HG02678 (cell line): ENCODE results near the gene HDAC6.
A peak's percentile ranks its signal among the peaks of the same experiment; 100 is the strongest.
"Not testable (repeated sequence)": the region's sequence is repeated elsewhere in the genome, so short reads cannot be mapped to it uniquely, and the experiment has no call there.

Experiments
- ATAC-seq: cut with Tn5 transposase; IDR thresholded peaks from one replicate; pipeline ENCODE4 v1.9.1; 2021; ENCODE audit warnings: mild to moderate bottlenecking, moderate library complexity; ENCODE audit not compliant: unreplicated experiment

Gene HDAC6

DNA sequence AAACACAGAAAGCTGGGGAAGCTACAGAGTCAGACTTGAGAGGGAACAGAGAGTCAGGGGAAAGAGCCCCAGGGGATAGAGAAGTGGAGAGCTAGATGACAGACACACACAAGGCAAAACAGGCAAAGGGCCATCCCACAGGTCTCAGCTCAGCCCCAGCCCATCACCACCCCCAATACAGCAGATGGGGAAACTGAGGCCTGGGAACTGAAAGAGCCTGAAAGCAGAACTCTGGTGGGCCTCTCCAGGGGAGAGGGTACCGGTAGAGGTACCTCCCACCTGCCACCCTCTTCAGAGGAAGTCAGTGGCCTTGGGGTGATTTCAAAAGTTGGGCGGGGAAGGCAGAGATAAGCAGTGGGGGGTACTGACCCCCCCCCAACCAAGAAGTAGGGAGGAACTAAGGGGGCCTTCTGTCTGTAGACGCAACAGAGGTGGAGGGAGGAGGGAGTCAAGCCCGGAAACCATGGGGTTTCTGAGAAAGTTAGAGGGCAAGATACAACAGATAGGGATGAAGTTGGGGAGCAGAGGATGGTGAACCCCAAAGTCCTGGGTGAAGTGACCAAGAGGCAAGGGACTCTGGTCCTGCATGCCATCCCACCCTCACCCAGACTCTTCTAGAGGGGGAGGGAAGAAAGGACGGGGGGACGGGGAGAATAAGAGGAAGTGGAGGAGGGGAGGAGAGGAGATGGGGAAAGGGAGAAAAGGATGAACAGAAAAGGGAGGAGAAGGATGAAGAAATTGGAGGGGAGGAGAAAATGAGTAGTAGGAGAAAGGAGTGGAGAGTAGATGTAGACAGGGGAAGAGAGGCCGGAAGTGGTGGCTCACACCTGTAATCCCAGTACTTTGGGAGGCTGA, 12.3 kb upstream of the HDAC6 start:
- no peak for ATAC-seq

DNA sequence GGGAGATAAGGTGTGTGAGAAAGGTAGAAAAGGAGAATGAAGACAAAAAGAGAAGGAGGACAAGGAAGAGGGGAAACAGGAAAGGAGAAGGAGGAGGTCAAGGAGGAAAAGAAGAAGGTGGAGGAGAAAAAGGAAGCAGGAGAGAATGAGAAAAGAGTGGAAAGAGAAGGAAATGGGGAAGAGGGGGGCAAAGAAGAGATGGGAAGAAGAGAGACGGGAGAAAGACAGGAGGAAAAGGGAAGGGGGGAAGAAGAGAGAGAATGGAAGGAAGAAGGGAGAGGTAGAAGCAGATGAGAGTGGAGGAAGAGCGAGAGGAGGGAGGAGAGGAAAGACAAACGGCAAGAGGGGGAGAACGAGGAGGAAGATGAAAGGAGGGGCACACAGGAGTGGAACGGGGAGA, 11.4 kb upstream of the HDAC6 start:
- no peak for ATAC-seq

DNA sequence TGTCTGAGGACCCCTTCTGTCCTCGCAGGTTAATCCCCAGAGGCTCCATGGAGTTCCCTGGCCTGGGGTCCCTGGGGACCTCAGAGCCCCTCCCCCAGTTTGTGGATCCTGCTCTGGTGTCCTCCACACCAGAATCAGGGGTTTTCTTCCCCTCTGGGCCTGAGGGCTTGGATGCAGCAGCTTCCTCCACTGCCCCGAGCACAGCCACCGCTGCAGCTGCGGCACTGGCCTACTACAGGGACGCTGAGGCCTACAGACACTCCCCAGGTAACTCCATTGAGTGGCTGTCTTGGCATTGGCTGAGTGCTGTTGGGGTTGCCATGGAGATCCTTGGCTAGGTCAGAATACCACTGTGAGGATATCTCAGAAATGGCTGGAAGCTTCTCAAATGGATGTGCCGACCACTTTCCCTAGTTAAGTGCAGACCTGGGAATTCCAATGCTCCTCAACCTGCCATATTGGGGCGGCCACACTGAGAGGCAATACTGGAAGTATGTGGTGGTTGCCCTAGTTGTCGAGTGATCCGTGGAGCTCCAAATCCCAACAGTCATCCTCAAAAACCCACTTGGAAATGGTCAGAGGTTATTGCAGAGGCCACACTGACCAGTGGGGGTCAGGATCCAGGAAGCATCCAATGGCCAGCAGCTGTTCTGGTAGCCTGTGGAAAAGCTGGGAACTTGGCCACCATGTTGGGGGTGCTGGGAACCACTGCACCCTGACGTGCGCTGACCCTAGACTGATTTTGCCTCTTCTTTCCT, 10.6 kb upstream of the HDAC6 start:
- ATAC-seq, result no peak

DNA sequence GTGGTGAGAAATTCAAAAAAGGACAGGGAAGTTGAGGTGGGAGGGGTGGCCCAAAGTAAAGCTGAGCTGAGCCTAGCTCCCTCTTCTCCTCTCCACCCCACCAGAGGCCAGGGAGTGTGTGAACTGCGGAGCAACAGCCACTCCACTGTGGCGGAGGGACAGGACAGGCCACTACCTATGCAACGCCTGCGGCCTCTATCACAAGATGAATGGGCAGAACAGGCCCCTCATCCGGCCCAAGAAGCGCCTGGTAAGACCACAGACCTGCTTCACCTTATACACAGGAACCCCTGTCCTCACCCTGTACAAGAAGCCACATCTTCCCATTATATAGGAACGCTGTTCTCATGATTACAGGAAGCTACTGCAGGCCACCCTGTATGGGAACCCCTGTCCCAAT, 9.6 kb upstream of the HDAC6 start:
- no peak for ATAC-seq

DNA sequence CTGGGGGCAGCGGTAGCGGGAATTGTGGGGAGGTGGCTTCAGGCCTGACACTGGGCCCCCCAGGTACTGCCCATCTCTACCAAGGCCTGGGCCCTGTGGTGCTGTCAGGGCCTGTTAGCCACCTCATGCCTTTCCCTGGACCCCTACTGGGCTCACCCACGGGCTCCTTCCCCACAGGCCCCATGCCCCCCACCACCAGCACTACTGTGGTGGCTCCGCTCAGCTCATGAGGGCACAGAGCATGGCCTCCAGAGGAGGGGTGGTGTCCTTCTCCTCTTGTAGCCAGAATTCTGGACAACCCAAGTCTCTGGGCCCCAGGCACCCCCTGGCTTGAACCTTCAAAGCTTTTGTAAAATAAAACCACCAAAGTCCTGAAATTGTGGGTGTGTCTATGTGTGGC, 7.9 kb upstream of the HDAC6 start:
- no peak for ATAC-seq

DNA sequence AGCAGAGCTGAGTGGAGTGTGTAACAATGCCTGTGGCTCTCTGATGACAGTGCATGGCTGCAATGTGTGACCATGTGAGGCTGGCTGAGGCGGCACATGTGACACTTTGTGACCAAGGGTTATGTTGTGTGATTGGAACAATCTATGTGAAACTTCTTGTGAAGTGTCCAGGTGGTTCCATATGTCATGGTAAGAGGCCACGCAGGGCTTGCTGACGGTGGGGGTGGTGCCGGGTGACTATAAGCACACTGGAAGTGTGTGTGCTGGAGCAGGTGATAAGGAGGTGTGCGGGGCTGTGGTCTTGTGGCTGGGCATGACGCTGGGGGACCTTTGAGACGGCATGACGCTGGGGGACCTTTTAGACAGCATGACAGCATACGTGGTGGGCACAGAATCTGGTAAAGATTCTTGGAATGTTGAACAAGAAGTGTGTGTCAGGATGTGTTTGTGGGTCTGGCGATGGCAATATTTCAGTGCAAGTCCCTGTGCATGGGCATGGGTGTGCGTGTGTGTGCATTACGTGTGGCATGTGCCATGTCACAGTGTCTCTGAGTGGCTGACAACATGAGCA, 7.4 kb upstream of the HDAC6 start:
- ATAC-seq, result no peak

DNA sequence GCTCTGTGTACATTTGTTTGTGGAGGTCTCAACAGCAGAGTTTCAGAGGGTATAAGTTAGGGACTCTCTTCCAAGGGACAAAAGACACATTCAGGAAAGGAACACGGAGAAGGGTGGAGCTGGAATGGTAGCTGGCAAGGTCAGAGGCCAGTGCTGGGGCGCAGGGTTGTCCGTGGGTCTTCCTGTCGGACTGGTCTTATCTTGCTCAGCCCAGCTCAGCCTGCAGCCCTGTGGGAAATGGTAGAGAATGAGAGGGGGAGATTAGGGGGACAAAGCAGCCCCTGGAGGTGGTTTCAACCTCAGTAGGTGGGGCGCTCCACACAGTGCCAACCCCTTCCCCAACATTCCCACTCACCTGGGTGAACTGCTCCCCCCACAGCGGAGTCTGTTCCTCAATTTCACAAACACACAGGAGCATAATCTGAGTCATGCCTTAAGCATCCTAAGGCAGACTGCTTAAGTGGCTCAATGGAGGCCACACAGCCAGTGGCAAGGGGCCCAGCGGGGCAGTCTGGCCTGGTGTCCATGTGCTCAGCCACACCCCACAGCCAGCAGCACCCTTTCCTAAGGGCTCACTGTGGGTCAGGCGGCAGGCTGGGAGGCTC, 6.9 kb upstream of the HDAC6 start:
- ATAC-seq, result no peak

DNA sequence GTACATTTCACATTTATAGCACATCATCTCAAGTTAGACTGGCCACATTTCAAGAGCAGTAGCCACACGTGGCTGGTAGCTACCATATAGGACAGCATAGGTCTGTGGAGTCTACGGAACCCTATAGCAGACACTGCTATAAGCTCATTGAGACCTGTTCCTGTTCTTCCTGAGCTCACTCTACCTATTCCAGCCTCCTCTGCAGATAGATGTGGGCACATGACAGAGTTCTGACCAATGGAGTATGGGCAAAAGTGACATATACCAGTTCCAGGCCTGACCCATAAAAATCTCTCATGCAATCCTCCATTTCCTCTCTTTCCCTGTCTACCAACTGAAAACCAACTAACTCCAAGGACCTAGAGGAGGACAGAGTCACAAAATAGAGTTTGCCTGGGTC, 3.5 kb upstream of the HDAC6 start:
- ATAC-seq, result no peak

DNA sequence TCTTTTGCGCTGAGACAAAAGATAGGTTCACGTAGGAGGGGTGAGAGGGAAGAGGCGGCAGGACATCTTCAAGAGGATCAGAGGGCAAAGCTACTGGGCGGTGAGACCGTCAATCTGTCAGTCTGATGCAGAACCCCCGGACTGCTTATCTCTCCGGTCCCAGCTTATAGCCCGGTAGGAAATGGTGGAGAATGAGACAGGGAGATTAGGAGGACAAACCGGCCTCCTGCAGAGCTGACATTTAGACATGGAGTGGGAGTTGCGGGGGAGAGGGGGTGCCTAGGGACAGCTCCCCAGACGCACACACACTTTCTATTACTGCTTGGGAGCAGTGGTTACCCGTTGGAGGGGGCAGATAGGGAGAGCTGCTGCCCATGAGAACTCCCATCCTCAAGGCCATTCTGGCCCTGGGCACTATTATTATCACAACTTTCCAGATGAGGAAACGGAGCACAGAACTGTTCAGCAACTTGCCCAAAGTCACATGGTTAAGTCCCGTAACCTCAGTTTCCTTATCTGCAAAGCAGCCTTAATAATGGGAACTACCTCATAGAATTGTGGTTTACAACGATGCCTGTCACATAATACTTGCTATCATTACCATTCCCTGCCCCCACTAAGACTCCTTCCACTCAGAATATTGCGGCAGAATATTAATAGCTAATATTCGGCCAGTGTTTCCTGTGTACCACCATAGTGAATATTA, 1.1 kb upstream of the HDAC6 start:
- ATAC-seq, result no peak

DNA sequence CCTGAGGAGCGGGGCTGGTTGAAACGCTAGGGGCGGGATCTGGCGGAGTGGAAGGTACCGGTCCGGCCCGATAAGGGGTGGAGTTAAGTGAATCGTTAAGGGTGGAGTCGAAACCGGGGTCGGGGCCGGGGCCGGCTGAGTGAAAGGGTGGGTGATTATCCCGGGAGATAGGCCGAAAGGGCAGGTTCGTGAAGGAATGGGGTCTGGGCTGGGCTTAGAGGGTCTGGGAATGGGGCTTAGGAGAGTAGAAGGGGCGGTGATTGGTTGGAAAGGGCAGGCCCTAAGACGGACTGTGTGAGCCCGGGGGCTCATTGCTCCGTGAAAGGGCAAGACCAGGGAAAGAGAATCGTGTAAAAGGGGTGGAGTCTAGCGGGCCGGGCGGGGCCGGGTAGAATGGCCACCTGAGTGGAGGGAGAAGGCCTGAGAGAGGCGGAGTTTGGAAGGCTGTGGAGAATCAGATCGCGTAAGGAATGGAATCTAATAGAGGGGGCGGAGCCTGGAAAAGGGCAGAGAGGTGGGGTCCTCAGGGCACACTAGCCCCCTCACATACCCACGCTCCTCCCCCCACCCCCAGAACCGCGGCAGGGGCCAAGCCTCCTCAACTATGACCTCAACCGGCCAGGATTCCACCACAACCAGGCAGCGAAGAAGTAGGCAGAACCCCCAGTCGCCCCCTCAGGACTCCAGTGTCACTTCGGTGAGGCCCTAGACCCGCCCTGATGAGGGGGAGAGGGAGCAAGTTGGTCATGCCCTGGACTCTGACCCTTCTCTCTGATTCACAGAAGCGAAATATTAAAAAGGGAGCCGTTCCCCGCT, 430 bp downstream of the HDAC6 start:
- peak; percentile 39 for ATAC-seq

DNA sequence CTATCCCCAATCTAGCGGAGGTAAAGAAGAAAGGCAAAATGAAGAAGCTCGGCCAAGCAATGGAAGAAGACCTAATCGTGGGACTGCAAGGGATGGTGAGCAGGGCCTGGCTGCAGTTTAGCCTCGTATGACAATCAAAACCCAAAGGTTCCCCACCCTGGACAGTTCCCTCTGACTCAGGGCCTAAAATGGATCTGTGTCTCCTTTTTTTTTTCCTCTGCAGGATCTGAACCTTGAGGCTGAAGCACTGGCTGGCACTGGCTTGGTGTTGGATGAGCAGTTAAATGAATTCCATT, 986 bp downstream of the HDAC6 start:
- no peak for ATAC-seq

DNA sequence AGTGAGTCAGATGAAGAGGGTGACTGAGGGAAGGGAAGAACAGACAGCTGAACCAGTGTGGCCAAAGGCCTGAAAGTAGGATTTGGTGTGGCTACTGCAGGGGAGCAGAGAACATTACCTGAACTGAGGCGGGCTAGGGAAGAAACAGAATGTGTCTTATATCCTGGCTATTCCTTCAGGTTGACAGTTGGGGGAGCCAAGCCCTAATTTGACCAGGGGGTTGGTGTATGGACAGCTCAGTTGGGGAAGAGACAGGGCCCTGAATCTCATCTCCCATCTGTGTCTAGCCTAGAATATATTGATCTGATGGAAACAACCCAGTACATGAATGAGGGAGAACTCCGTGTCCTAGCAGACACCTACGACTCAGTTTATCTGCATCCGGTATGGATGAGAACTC, 4.2 kb downstream of the HDAC6 start:
- no peak for ATAC-seq

DNA sequence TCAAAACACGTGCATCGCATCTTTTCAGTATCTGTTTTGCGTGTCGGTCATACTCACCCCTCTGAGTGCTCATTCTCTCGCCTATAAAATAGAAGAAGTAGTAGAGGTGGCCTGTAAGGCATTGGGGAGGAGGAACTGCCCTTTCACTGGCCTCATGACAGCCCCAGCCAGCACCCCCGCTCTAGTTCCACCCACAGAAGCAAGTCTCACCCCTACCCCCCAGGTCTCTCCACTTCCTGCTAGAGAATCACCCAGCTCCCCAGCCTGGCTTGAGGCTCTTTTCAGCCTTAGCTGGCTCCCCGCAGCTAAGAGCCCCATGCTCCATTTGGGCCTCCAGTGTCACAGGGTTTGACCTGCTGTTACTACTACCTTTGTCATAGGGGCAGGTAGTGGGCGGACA, 11.8 kb downstream of the HDAC6 start:
- ATAC-seq, result no peak

DNA sequence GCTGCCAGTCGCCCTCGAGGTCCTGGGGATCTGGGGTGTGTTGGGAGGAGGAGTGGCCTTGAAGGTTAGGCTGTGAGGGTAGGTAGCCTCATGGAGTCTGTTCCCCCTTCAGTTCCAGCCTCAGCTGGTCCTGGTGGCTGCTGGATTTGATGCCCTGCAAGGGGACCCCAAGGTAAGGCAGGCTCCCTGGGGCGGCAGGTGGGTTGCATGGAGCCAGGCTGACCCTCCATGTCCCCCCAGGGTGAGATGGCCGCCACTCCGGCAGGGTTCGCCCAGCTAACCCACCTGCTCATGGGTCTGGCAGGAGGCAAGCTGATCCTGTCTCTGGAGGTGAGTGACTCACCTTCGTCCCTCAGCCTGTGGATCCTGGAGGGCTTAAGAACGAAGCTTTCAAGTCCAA, 12.9 kb downstream of the HDAC6 start:
- ATAC-seq, result no peak

DNA sequence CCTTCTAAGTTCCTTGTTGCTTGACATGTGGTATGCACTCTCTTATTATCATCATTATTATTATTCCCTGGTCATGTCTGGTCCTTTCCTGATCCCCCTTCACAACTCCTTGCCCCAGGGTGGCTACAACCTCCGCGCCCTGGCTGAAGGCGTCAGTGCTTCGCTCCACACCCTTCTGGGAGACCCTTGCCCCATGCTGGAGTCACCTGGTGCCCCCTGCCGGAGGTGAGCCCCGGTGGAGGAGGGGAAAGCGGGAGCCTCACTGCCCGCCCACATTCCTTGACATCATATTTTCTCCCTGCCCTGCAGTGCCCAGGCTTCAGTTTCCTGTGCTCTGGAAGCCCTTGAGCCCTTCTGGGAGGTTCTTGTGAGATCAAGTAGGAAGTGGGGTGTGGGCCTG, 13.4 kb downstream of the HDAC6 start:
- no peak for ATAC-seq

DNA sequence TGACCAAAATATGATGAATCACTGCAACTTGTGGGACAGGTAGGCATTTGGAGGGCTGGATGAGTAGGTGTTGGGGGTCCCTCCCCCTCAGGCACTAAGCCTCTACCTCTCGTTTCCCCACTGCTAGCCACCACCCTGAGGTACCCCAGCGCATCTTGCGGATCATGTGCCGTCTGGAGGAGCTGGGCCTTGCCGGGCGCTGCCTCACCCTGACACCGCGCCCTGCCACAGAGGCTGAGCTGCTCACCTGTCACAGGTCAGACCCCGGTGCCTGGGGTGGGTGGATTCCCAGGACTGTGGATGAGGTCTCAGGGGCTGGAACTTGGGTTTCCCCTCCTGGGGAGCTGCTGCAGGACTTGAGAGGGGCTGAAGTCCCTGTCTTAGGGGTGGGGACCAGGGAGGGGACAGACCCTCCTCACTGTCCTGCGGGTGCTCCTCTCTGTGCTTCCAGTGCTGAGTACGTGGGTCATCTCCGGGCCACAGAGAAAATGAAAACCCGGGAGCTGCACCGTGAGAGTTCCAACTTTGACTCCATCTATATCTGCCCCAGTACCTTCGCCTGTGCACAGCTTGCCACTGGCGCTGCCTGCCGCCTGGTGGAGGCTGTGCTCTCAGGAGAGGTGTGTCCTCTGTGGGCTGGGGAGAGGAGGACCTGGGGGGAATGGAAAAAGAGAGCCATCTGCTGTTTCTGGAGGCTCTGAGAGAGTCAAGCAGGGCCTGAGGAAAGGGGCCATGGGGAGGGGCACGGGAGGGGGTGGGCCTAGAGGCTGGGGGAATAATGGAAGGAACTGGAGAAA, 14.3 kb downstream of the HDAC6 start:
- ATAC-seq, result no peak

DNA sequence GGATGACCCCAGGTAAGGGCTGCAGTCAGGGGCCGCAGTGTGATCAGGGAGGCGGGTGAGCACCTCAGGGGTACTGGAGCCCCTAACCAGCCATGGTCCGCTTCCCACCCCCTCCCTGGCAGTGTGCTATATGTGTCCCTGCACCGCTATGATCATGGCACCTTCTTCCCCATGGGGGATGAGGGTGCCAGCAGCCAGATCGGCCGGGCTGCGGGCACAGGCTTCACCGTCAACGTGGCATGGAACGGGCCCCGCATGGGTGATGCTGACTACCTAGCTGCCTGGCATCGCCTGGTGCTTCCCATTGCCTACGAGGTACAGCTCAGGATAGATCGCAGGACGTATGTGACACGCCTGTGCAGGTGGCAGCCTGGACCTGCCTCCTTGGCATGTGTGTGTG, 16.2 kb downstream of the HDAC6 start:
- ATAC-seq, result no peak

DNA sequence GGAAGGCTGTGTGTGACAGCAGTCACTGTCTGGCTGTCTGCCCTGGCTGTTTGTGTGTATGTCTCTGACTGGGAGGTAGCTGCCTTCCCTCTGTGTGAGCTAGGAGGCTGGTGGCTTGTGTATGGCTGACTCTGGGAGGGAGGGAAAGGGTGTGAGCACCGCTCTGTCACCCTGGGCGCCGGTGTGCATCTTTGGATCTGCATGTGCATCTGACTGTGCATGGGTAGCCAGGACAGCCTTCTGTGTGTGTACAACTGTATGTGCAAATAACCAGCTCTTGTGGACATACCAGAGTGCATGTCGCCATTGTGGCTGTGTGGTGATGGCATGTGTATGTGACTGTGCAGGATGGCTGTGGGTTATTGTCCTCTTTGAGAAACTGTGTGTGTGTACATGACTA, 17.0 kb downstream of the HDAC6 start:
- ATAC-seq, result no peak

DNA sequence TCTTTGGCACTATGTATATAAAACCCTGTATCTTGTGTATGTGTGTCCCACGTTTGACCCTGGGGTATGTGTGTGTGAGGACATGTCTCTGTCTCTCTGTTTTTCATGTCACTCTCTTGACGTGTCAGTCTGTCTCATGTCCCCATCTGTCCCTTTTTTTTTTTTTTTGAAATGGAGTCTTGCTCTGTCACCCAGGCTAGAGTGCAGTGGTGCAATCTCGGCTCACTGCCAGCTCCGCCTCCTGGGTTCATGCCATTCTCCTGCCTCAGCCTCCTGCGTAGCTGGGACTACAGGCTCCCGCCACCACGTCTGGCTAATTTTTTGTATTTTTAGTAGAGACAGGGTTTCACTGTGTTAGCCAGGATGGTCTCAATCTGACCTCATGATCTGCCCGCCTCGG, 17.5 kb downstream of the HDAC6 start:
- not testable (repeated sequence) for ATAC-seq

DNA sequence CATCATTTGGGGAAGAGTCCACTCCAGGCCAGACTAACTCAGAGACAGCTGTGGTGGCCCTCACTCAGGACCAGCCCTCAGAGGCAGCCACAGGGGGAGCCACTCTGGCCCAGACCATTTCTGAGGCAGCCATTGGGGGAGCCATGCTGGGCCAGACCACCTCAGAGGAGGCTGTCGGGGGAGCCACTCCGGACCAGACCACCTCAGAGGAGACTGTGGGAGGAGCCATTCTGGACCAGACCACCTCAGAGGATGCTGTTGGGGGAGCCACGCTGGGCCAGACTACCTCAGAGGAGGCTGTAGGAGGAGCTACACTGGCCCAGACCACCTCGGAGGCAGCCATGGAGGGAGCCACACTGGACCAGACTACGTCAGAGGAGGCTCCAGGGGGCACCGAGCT, 21.2 kb downstream of the HDAC6 start:
- no peak for ATAC-seq
